Activated CD8-positive, alpha-beta memory T cell treated with anti-CD3 and anti-CD28 coated beads for 36 hours (primary cell): Measurements from ENCODE around the gene MBTPS1. TPM values are rescaled to one million over a fixed set of nuclear protein-coding genes. Genes with fewer than 3 reads are reported as not detected.

Experiments used
- CTCF ChIA-PET: fragments of 350-600 bp; sonication (Branson Sonifier 250); formaldehyde crosslinking; loops from one replicate; lab custom pipeline; 2021; ENCODE audit warnings: antibody characterized with exemption; lab: Charles Lee
- POLR2A ChIA-PET: fragments of 350-600 bp; sonication (Branson Sonifier 250); formaldehyde crosslinking; loops from one replicate; lab custom pipeline; 2021; ENCODE audit warnings: antibody characterized with exemption; lab: Charles Lee
- total RNA-seq, 2 experiments: library from RNA; stranded (reverse); gene quantifications; one replicate each; pipeline ENCODE4 v1.2.3, GENCODE V29; 2021

Gene MBTPS1
- total RNA-seq, 2 experiments from 2014 or later: 36.8 to 38.5 TPM

DNA sequence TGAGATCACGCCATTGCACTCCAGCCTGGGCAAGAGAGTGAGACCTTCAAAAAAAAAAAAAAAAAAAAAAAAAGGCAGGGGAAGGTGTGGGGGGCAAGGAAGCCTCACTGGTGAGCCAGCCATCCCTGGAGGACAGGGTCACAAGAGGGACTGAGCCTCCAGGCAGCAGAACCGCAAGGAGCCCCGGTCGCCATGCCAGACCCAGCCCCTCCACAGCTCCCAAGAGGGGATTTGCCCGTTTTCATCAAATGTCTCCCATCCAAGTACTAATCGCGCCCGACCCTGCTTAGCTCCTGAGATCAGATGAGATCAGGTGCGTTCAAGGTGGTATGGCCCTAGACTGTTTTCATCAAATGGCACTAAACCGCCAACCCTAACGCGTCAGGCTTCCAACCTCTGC, 77.0 kb downstream of the MBTPS1 start:
- POLR2A ChIA-PET: no interaction called here
- CTCF ChIA-PET: interaction anchor here (1.5 kb wide), 1 partner anchor 26 kb away, joined by 3 read pairs; no protein-coding TSS in a partner anchor

DNA sequence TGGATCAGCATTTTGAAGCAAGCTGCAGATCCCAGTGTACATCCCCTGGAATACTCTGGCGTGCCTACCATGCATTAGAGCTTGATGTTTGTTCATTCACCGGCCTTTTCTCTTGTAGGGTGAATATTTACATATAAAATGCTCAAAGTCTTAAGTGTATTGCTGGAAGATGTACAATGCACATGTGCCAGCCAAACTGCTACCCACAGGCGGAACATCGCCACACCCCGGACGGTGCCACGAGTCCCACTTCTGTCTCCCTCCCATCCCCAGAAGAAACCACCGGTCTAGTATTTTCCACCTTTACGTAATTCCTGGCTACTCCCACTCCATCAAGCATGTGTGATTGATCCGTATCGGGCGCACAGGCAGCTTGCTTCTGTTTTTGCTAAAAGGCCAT, 78.3 kb downstream of the MBTPS1 start:
- ChIA-PET CTCF (no interaction called here), POLR2A (no interaction called here)

GRCh38 chr16:84036982-84037425, 79.7 kb downstream of the MBTPS1 start:
- ChIA-PET CTCF (no interaction called here), POLR2A (interaction anchor here (1.0 kb wide), 1 partner anchor 16 kb away, joined by 5 read pairs; no protein-coding TSS in a partner anchor)

DNA sequence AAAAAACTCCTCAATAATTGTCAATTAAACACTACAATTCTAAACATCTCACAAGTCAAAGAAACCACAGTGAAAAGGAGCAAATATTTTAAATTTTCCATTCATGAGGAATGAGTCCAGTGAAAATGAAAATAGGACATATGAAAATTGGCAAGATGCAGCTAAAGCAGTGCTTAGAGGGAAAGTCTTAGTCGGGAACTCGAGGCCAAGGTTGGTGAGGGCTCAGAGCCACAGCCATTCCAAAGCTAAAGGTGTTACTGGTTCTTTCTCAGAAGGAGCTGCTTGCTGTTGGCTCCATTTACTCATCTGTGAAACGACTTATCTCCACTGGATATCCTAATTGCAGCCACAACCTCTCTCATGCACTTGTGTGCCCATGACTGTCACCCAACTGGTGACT, 80.6 kb downstream of the MBTPS1 start:
- POLR2A ChIA-PET: no interaction called here
- CTCF ChIA-PET: no interaction called here

DNA sequence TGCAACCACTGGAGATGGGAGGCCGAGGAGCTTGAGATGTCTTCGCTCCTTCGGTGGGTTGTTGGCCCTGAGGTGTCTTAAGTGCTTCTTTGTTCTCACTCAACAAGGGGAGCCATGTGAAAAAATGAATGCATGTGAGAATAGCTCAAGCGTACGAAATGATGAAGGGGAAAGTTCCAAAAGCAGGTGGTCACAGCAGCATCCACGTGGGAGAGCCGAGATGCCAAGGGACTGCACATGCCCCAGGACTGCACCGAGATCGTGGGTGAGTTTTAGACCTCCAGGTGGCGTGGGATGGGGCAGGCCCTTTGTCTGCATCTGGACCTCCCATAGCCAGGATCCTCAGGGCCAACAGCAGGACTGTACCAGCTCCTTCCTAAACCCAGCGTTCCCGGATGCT, 82.2 kb downstream of the MBTPS1 start:
- ChIA-PET CTCF (no interaction called here), POLR2A (no interaction called here)

DNA sequence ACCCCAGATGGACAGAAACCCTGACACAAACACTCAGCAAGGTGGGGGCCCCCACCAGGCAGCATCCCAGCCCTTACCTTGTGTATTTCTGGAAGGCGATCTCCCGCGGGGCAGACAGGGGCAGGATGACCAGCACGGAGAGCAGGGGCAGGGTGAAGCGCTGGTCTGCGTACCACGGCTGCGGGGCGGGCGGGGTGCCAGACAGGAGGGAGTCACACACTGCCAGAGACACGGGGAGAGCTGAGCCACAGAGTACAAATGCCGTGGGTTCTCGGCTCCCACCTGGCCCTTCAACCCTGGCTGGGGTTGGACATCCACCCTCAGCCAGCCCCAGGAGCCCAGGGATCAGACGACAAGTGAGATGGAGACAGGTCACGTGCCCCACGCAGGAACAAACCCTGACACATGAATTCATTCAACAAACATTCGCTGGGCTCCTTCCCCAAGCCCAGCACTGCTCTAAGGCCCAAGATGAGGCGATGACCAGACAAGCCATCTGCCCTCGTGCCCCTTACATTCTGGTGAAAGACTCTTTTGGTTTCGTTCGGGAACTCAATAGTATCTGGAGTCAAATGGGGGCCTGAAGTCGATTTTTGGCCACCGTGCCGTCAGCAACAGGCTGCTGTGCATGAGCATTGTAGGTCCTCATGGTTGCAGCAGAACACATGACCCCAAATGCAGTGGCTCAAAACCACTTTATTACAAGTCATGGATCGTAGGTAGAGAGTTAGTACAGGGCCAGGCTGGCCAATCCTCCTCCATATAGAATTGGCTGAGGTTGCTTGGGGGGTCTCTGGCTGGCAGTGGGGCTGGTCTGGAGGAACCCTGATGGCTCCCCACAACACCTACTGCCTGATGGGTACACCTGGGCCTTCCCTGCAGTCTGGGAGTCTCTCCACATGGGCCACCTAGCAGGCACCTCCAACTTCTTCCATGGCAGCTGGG, 83.2 kb downstream of the MBTPS1 start:
- ChIA-PET POLR2A (no interaction called here), CTCF (no interaction called here)

DNA sequence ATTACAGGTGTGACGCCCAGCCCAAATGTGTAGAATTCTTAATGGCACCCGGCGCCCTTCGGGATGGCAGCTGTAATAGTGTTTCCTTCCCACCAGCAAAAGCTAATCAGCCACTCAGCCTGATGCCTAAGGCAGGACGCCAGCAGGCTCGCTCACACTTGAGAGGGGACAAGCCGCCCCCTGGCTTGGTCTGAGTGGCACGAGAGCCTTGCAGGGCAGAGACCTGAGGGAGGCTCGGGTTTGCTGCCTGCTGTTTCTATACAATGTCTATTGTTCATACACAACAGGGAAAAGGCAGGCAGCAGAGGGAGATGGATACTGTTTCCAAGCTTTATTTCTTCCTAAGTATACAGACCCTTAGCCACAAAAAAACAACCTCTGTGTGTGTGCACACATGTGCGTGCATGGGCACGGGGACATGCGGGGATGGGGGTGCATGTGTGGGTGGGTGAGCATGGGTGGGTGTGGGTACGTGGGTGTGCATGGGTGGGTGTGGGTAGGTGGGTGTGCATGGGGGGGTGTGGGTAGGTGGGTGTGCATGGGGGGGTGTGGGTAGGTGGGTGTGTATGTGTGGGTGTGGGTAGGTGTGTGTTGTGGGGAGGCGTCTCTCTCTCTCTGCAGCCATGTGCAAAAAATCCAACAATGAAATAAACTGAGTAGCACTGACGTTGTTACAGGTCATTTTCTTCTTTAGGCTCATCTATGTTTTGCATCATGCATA, 84.1 kb downstream of the MBTPS1 start:
- ChIA-PET POLR2A (no interaction called here), CTCF (no interaction called here)

- ChIA-PET CTCF (no interaction called here), POLR2A (no interaction called here)
Measured at GRCh38 chr16:84031556-84031955, 85.2 kb downstream of the MBTPS1 start.

DNA sequence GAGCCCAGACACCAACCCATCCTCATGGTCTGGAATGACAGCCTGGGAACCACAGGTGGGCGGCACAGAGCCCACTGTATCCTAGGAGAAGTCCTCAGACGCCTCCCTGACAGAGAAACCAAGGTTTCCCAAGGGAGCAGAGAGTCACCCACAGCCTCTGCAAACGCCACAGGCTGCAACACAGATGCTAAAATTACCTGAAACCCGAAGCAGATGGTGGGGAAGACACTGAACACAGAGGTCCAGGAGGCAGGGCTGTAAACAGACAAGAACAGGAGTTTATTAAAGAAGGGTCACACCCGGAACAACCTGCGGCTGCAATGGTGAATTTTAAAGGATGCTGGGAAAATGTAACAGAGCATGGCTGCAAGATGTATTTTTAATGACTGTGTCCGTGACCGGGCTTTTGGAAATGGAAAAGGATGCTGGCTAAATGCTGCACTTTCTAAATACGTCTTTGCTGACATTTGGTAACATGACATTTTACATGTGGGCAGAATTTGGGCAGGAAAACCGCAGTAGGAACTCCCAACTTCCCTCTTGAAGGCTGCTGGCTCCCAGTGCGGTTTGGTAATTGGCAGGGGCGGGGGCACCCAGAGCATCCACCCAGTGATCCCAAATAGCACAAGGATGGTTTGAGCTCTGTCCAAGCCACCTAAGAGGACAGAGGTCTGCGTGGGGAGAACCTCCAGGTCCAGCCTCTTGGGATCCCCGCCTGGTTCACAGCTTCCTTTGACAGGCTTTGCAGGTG, 87.3 kb downstream of the MBTPS1 start:
- CTCF ChIA-PET: no interaction called here

GRCh38 chr16:84027625-84028024, 89.1 kb downstream of the MBTPS1 start:
- ChIA-PET POLR2A (interaction anchor here (0.7 kb wide), 1 partner anchor 118 kb away, joined by 4 read pairs; the partner anchor contains the start of genes DNAAF1 and HSDL1), CTCF (no interaction called here)

More for the DNA sequence above, 87.3 kb downstream of the MBTPS1 start:
- POLR2A ChIA-PET: interaction anchor here (0.6 kb wide), 1 partner anchor 573 kb away, joined by 3 read pairs; no protein-coding TSS in a partner anchor

- POLR2A ChIA-PET: no interaction called here
- CTCF ChIA-PET: no interaction called here
Measured at GRCh38 chr16:84026606-84027005, 90.1 kb downstream of the MBTPS1 start.

DNA sequence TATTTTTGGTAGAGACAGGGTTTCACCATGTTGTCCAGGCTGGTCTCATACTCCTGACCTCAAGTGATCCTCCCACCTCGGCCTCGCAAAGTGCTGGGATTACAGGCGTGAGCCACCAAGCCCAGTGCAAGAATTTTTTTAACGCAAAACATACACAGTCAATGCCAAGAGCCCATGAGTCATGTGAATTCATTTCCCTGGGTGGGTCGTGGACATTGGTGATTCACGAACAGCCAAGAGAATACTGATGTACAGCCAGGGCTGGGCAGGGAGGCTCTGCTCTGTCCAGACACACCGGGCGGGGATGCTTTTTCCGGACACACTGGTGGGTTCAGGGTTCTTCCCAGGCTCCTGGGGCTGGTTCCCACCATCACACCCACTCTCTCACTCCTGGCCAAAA, 91.9 kb downstream of the MBTPS1 start:
- CTCF ChIA-PET: no interaction called here
- POLR2A ChIA-PET: no interaction called here

GRCh38 chr16:84022644-84023043, 94.1 kb downstream of the MBTPS1 start:
- ChIA-PET CTCF (no interaction called here), POLR2A (no interaction called here)

DNA sequence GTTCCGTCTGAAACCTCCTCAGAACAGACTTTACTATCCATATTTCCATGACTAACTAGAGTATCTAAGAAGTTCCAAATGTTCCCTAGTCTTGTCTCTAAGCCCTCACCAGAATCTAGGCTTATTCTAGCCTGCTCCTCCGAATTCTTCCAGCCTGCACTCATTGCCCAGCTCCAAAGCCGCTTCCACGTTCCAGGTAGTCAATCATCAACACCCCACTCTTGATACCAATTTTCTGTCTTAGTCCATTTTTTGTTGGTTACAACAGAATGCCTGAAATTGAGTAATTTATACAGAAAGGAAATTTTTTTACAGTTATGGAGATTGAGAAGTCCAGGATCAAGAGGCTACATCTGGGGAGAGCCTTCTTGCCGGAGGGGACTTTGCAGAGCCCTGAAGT, 95.3 kb downstream of the MBTPS1 start:
- ChIA-PET POLR2A (no interaction called here), CTCF (no interaction called here)

DNA sequence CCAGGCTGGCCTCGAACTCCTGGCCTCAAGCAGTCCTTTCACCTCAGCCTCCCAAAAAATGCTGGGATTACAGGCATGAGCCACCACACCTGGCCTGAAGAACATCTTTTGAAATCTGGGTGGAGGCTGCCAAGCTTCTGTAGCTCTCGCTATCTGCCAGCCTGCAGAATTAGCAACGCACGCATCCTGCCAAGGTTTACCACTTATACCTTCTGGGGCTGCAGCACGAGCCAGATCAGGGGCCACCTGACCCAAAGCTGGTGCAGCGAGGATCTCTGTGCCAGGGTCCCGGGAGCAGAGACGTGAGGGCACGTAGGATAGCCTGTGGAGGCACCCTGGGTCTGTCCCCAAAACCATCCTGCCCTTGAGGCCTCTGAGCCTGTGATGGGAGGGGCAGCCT, 96.4 kb downstream of the MBTPS1 start:
- ChIA-PET POLR2A (no interaction called here), CTCF (no interaction called here)

DNA sequence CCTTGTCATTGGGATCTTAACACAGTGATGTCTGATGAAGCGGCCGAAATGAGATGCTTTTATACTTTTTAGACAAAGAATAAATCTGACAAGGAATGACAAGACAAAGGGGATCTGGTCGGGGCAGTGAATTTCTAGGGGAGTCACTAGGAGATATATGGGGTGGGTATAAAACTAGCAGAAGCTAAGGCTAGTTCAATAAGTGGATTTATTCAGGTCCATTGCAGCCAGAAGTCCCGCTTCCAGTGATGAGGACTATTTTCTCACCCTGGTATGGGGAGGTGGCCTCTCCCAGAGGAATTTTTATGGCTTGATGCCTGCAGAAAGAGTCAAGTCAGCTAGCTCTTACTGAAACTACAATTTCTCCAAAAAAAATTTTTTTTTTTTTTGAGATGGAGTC, 98.0 kb downstream of the MBTPS1 start:
- ChIA-PET CTCF (no interaction called here), POLR2A (no interaction called here)

- ChIA-PET CTCF (no interaction called here), POLR2A (no interaction called here)
Measured at GRCh38 chr16:84016477-84016876, 100.3 kb downstream of the MBTPS1 start.

GRCh38 chr16:84015399-84015798, 101.3 kb downstream of the MBTPS1 start:
- POLR2A ChIA-PET: no interaction called here
- CTCF ChIA-PET: no interaction called here

GRCh38 chr16:84014570-84015327, 102.0 kb downstream of the MBTPS1 start:
- ChIA-PET CTCF (interaction anchor here (0.5 kb wide), 1 partner anchor 1210 kb away, joined by 3 read pairs; no protein-coding TSS in a partner anchor), POLR2A (no interaction called here)
